Fibroblast of lung (primary cell): Measurements from ENCODE around the gene PPP1R9A. TPM values are rescaled to one million over a fixed set of nuclear protein-coding genes. Genes with fewer than 3 reads are reported as not detected.
A peak's percentile ranks its signal among the peaks of the same experiment; 100 is the strongest.

Experiments
- DNase-seq, 2 donors: peaks; one replicate each; pipeline versions ENCODE4 v3.0.0 to v3.0.0-alpha.2; 2010; ENCODE audit warnings: low read depth in 2 of 2
- H2AFZ ChIP-seq: 2 replicates; pipeline ENCODE4 v1.5.1; 2012; ENCODE audit warnings: low read length, control low read depth, inconsistent platforms
- H3K27ac ChIP-seq: 2 replicates; pipeline ENCODE4 v1.5.1; 2011; ENCODE audit warnings: low read length, control low read depth; ENCODE audit not compliant: insufficient read depth
- H3K27me3 ChIP-seq: 2 replicates; pipeline ENCODE4 v1.5.1; 2011; ENCODE audit warnings: mild to moderate bottlenecking, low read length; ENCODE audit not compliant: control insufficient read depth, insufficient read depth
- H3K36me3 ChIP-seq: 2 replicates; pipeline ENCODE4 v1.5.1; 2011; ENCODE audit warnings: low read length; ENCODE audit not compliant: control insufficient read depth, insufficient read depth
- H3K4me1 ChIP-seq: 2 replicates; pipeline ENCODE4 v1.5.1; 2011; ENCODE audit warnings: low read length; ENCODE audit not compliant: control insufficient read depth, insufficient read depth; ENCODE audit errors: extremely low read depth
- H3K4me2 ChIP-seq: 2 replicates; pipeline ENCODE4 v1.5.1; 2011; ENCODE audit warnings: low read length, control low read depth; ENCODE audit not compliant: insufficient read depth; ENCODE audit errors: extremely low read depth
- H3K4me3 ChIP-seq, 4 experiments: fragments of 200-600 bp in 1 of 4; sonication (generic) in 1 of 4; replicated peaks in 1 of 4; 2 replicates each; pipeline ENCODE4 v1.5.1; 2011 to 2016; ENCODE audit warnings: low read length in 4 of 4, low read depth in 3 of 4, mild to moderate bottlenecking in 3 of 4, control low read depth in 2 of 4, inconsistent platforms in 1 of 4, mixed read lengths in 1 of 4; ENCODE audit not compliant: insufficient read depth in 1 of 4; ENCODE audit errors: control extremely low read depth in 1 of 4
- H3K79me2 ChIP-seq: 2 replicates; pipeline ENCODE4 v1.5.1; 2012; ENCODE audit warnings: mild to moderate bottlenecking, low read length, inconsistent platforms; ENCODE audit not compliant: control insufficient read depth, insufficient read depth
- H3K9ac ChIP-seq: 2 replicates; pipeline ENCODE4 v1.5.1; 2011; ENCODE audit warnings: mild to moderate bottlenecking, low read length, control low read depth; ENCODE audit not compliant: insufficient read depth
- H3K9me3 ChIP-seq: 2 replicates; pipeline ENCODE4 v1.5.1; 2012; ENCODE audit warnings: low read depth, low read length; ENCODE audit not compliant: control insufficient read depth, insufficient read depth
- H4K20me1 ChIP-seq: 2 replicates; pipeline ENCODE4 v1.5.1; 2011; ENCODE audit warnings: low read length; ENCODE audit not compliant: control insufficient read depth, insufficient read depth; ENCODE audit errors: extremely low read depth
- CTCF ChIP-seq, 2 donors: IDR thresholded peaks in 1 of 2; conservative IDR thresholded peaks in 1 of 2; 1 replicate in 1 of 2; 2 replicates in 1 of 2; pipeline ENCODE4 v1.5.1; 2011 to 2012; ENCODE audit warnings: low read length in 2 of 2, control low read depth in 1 of 2, inconsistent platforms in 1 of 2, low read depth in 1 of 2, mild to moderate bottlenecking in 1 of 2
- EZH2 ChIP-seq: IDR thresholded peaks from 2 replicates; pipeline ENCODE4 v1.5.1; 2012; ENCODE audit warnings: low read length, control low read depth, mild to moderate bottlenecking; ENCODE audit errors: missing control alignments
- polyA plus RNA-seq, 2 donors: library from polyadenylated mRNA; depleted of rRNA in 1 of 2; stranded (reverse) in 1 of 2; unstranded in 1 of 2; fragments of >200 nt; gene quantifications; 2 replicates each; pipeline ENCODE4 v1.2.1, GENCODE V29; 2011 to 2012; ENCODE audit warnings: missing spikeins in 1 of 2
- total RNA-seq: library from RNA; depleted of rRNA; stranded (reverse); fragments of >200 nt; gene quantifications from 2 replicates; pipeline ENCODE4 v1.2.1, GENCODE V29; 2014

The PPP1R9A gene
- total and polyA plus RNA-seq, 2 donors (not counting 1 experiment from before 2014, with no cell fraction given), result 0.68 to 3.3 TPM

GRCh38 chr7:95201727-95202126 is 294.3 kb downstream of the PPP1R9A start:
- no peak for TF ChIP-seq EZH2
- no peak for TF ChIP-seq CTCF (conservative IDR thresholded peaks at IDR 0.05 in 1 of 2, IDR thresholded peaks at IDR 0.05 in 1 of 2; ENCODE audit: low read depth in 1 of 2, low read length in 2 of 2)
- H3K36me3 ChIP-seq, result no peaks in the 10 kb centered on the region
- H3K27me3 ChIP-seq, result no peaks in the 10 kb centered on the region
- H3K9me3 ChIP-seq, result no peaks in the 10 kb centered on the region
- no peaks in the 10 kb centered on the region for H3K79me2 ChIP-seq
- no peak overlapping the region for H3K9ac ChIP-seq
- no peak overlapping the region for H2AFZ ChIP-seq
- DNase-seq, result no peak
- no peak overlapping the region for H3K4me2 ChIP-seq
- H4K20me1 ChIP-seq, result no peaks in the 10 kb centered on the region
- no peak overlapping the region for H3K27ac ChIP-seq
- H3K4me3 ChIP-seq, result no peak overlapping the region
- peaks cover 7% of the 10 kb centered on the region for H3K4me1 ChIP-seq

GRCh38 chr7:95204618-95205017 is 297.2 kb downstream of the PPP1R9A start:
- peaks cover 7% of the 10 kb centered on the region for H3K4me1 ChIP-seq
- TF ChIP-seq CTCF (conservative IDR thresholded peaks at IDR 0.05 in 1 of 2, IDR thresholded peaks at IDR 0.05 in 1 of 2; ENCODE audit: low read depth in 1 of 2, low read length in 2 of 2) (no peak), EZH2 (no peak)
- no peaks in the 10 kb centered on the region for H3K36me3 ChIP-seq
- no peak overlapping the region for H3K4me2 ChIP-seq
- no peaks in the 10 kb centered on the region for H3K27me3 ChIP-seq
- H4K20me1 ChIP-seq, result no peaks in the 10 kb centered on the region
- H3K9ac ChIP-seq, result no peak overlapping the region
- H2AFZ ChIP-seq, result no peak overlapping the region
- DNase-seq, result no peak
- H3K79me2 ChIP-seq, result no peaks in the 10 kb centered on the region
- no peak overlapping the region for H3K4me3 ChIP-seq
- H3K27ac ChIP-seq, result no peak overlapping the region
- no peaks in the 10 kb centered on the region for H3K9me3 ChIP-seq

GRCh38 chr7:95205665-95206225 is 298.4 kb downstream of the PPP1R9A start:
- no peaks in the 10 kb centered on the region for H3K9me3 ChIP-seq
- peaks cover 7% of the 10 kb centered on the region for H3K4me1 ChIP-seq
- no peak overlapping the region for H3K9ac ChIP-seq
- H3K27me3 ChIP-seq, result no peaks in the 10 kb centered on the region
- peak overlapping the region; percentile 16 for H3K27ac ChIP-seq
- no peak overlapping the region for H3K4me3 ChIP-seq
- peak overlapping the region; percentile 45 for H3K4me2 ChIP-seq
- H2AFZ ChIP-seq, result no peak overlapping the region
- TF ChIP-seq EZH2 (no peak), CTCF (conservative IDR thresholded peaks at IDR 0.05 in 1 of 2, IDR thresholded peaks at IDR 0.05 in 1 of 2; ENCODE audit: low read depth in 1 of 2, low read length in 2 of 2) (no peak)
- H3K36me3 ChIP-seq, result no peaks in the 10 kb centered on the region
- H3K79me2 ChIP-seq, result no peaks in the 10 kb centered on the region
- DNase-seq, result peak; percentile 44 to 91
- H4K20me1 ChIP-seq, result no peaks in the 10 kb centered on the region
